ENCODE data around the gene FAM110D.

DNA sequence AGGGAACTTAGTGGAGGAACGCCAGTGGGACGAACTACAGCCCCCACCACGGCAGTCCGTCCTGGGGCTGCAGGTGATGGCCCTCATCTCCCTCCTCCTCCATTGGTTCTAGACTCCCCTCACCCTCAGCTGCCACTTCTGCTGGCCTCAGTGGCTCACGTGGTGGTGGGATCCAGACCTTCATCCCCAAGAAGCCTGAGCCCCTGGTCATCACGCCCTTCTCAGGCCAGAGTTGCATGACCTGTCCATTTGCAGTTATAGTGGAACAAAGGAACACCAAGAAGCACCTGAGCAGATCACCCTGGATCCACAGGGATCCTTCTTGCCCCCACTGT, 13.0 kb upstream of the FAM110D start:
- TF ChIP-seq, protein P1, sequence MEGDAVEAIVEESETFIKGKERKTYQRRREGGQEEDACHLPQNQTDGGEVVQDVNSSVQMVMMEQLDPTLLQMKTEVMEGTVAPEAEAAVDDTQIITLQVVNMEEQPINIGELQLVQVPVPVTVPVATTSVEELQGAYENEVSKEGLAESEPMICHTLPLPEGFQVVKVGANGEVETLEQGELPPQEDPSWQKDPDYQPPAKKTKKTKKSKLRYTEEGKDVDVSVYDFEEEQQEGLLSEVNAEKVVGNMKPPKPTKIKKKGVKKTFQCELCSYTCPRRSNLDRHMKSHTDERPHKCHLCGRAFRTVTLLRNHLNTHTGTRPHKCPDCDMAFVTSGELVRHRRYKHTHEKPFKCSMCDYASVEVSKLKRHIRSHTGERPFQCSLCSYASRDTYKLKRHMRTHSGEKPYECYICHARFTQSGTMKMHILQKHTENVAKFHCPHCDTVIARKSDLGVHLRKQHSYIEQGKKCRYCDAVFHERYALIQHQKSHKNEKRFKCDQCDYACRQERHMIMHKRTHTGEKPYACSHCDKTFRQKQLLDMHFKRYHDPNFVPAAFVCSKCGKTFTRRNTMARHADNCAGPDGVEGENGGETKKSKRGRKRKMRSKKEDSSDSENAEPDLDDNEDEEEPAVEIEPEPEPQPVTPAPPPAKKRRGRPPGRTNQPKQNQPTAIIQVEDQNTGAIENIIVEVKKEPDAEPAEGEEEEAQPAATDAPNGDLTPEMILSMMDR (IDR thresholded peaks at IDR 0.05), result no peak
- no peak for TF ChIP-seq ZFX (IDR thresholded peaks at IDR 0.05; ENCODE audit: borderline replicate concordance)
